SK-N-SH (cell line): ENCODE data around the gene CACUL1. TPM values are rescaled to one million over a fixed set of nuclear protein-coding genes. Genes with fewer than 3 reads are reported as not detected.

ENCODE experiments used
- CTCF ChIA-PET: fragments of 300-600, 350-600 bp; formaldehyde crosslinking; extraction: SDS; loops from one replicate; lab custom pipeline; 2021; lab: Yijun Ruan, JAX
- POLR2A ChIA-PET: fragments of 350-600 bp; sonication (Branson Sonifier 250); formaldehyde crosslinking; extraction: SDS; loops from one replicate; lab custom pipeline; 2020; ENCODE audit warnings: antibody characterized with exemption, inconsistent platforms; lab: Yijun Ruan, JAX
- DNase-seq: peaks from one replicate; pipeline ENCODE4 v3.0.0; 2012
- H2AFZ ChIP-seq: fragments of 200-600 bp; sonication (generic); 2 replicates; pipeline ENCODE4 v1.8.1; 2016; ENCODE audit warnings: antibody characterized with exemption, mild to moderate bottlenecking, low read depth
- H3F3A ChIP-seq: fragments of 200-600 bp; sonication (generic); replicated peaks from 2 replicates; pipeline ENCODE3; 2016; ENCODE audit warnings: antibody characterized with exemption, mild to moderate bottlenecking; ENCODE audit not compliant: insufficient read depth
- H3K27ac ChIP-seq, 2 experiments: fragments of 200-500 bp in 1 of 2; fragments of 200-600 bp in 1 of 2; sonication (Bioruptor generic) in 1 of 2; sonication (generic), shearing (Covaris generic) in 1 of 2; 2 replicates each; pipeline versions ENCODE4 v1.5.1 to v1.6.1; 2014 to 2016; ENCODE audit warnings: low read depth in 2 of 2, inconsistent platforms in 1 of 2, low read length in 1 of 2, mild to moderate bottlenecking in 1 of 2, mixed read lengths in 1 of 2
- H3K27me3 ChIP-seq: fragments of 200-600 bp; sonication (generic), shearing (Covaris generic); 2 replicates; pipeline ENCODE4 v1.6.1; 2016; ENCODE audit warnings: mixed run types; ENCODE audit not compliant: insufficient read depth
- H3K36me3 ChIP-seq, 2 experiments: fragments of 200-500 bp in 1 of 2; fragments of 200-600 bp in 1 of 2; sonication (Bioruptor generic) in 1 of 2; sonication (generic) in 1 of 2; replicated peaks in 1 of 2; 2 replicates each; pipeline versions ENCODE3 to v1.5.1; 2014 to 2016; ENCODE audit warnings: low read length in 1 of 2, mild to moderate bottlenecking in 1 of 2; ENCODE audit not compliant: insufficient read depth in 2 of 2, control insufficient read depth in 1 of 2
- H3K4me1 ChIP-seq, 2 experiments: fragments of 200-500 bp in 1 of 2; fragments of 200-600 bp in 1 of 2; sonication (Bioruptor generic) in 1 of 2; sonication (generic), shearing (Covaris generic) in 1 of 2; 2 replicates each; pipeline versions ENCODE4 v1.5.1 to v1.6.1; 2014 to 2016; ENCODE audit warnings: low read depth in 1 of 2, low read length in 1 of 2, mixed run types in 1 of 2; ENCODE audit not compliant: insufficient read depth in 2 of 2, control insufficient read depth in 1 of 2
- H3K4me2 ChIP-seq: fragments of 200-600 bp; sonication (generic), shearing (Covaris generic); 2 replicates; pipeline ENCODE4 v1.6.1; 2017; ENCODE audit warnings: mixed run types
- H3K4me3 ChIP-seq, 2 experiments: fragments of 200-500 bp in 1 of 2; fragments of 200-600 bp in 1 of 2; sonication (Bioruptor generic) in 1 of 2; sonication (generic), shearing (Covaris generic) in 1 of 2; 2 replicates each; pipeline versions ENCODE4 v1.5.1 to v1.8.1; 2014 to 2016; ENCODE audit warnings: low read depth in 2 of 2, inconsistent platforms in 1 of 2, low read length in 1 of 2, mild to moderate bottlenecking in 1 of 2, mixed read lengths in 1 of 2, moderate library complexity in 1 of 2
- H3K79me2 ChIP-seq: fragments of 200-600 bp; sonication (generic); 2 replicates; pipeline ENCODE4 v1.8.1; 2017; ENCODE audit warnings: mild to moderate bottlenecking; ENCODE audit not compliant: insufficient read depth
- H3K9ac ChIP-seq: fragments of 200-600 bp; sonication (generic); 2 replicates; pipeline ENCODE4 v1.6.1; 2017; ENCODE audit warnings: mixed run types
- H3K9me2 ChIP-seq: fragments of 200-600 bp; sonication (generic); 2 replicates; pipeline ENCODE4 v1.6.1; 2017; ENCODE audit warnings: mixed run types
- H3K9me3 ChIP-seq: fragments of 200-600 bp; sonication (generic); 2 replicates; pipeline ENCODE4 v1.6.1; 2017; ENCODE audit warnings: mixed run types, mild to moderate bottlenecking, moderate library complexity
- H4K20me1 ChIP-seq: fragments of 200-600 bp; sonication (generic); 2 replicates; pipeline ENCODE4 v1.6.1; 2017; ENCODE audit warnings: mild to moderate bottlenecking, mixed run types; ENCODE audit not compliant: insufficient read depth
- CTCF ChIP-seq: fragments of 200-600 bp; sonication (generic); IDR thresholded peaks from 2 replicates; pipeline ENCODE4 v1.6.1; 2017; ENCODE audit warnings: antibody characterized with exemption, mild to moderate bottlenecking, moderate library complexity
- EP300 ChIP-seq, 2 experiments: IDR thresholded peaks; 2 replicates each; pipeline versions ENCODE4 v1.4.0 to v1.6.1; 2012; ENCODE audit warnings: borderline replicate concordance in 1 of 2, low read depth in 1 of 2, low read length in 1 of 2
- EZH2phosphoT487 ChIP-seq: fragments of 200-600 bp; sonication (generic); IDR thresholded peaks from 2 replicates; pipeline ENCODE4 v1.6.1; 2017; ENCODE audit warnings: low read depth, mixed run types, mild to moderate bottlenecking, antibody characterized with exemption, moderate library complexity, borderline replicate concordance
- IRF3 ChIP-seq: fragments of 150-350 bp; IDR thresholded peaks from 2 replicates; pipeline ENCODE4 v1.6.1; 2016; ENCODE audit warnings: mild to moderate bottlenecking, low read depth, low read length
- TEAD4 ChIP-seq: IDR thresholded peaks from 2 replicates; pipeline ENCODE4 v1.4.0; 2012; ENCODE audit warnings: mild to moderate bottlenecking, borderline replicate concordance; ENCODE audit not compliant: insufficient read depth
- ZBTB33 ChIP-seq: IDR thresholded peaks from 2 replicates; pipeline ENCODE4 v1.4.0; 2012; ENCODE audit warnings: low read depth, borderline replicate concordance
- WGBS: methylation state at CpG from one replicate; pipeline ENCODE4 v1.1.6; 2017; ENCODE audit warnings: low lambda C conversion rate; 5-methylcytosine and 5-hydroxymethylcytosine counted together
- polyA plus RNA-seq, 3 experiments: library from polyadenylated mRNA; depleted of rRNA; stranded (reverse); fragments of >200 nt; gene quantifications; 2 replicates each; pipeline ENCODE4 v1.2.3, GENCODE V29; 2012
- TF ChIP-seq, protein P1 (sequence below): IDR thresholded peaks from 2 replicates; pipeline ENCODE4 v1.4.0; 2012; ENCODE audit warnings: low read depth, borderline replicate concordance

Gene CACUL1
- polyA plus RNA-seq, 1 of the 3 experiments (the other 2 are of a cell fraction): 2.6 TPM

DNA sequence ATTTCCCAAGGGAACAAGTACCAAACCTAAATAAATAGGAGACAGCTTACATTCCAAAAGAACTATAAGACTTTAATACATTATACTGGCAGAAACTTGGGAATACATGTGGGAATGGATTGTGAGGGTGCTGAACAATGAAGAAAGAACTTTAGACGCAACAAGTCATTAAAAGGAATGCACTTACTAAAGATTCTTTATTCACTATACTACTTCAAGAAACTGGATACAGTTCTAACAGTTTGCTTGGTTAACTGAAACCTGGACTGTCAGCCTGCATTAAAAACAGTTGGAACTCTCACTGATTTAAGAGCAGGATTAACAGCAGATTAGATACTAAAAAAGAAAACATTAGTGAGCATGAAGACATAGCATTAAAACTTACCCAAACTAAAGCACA lies 12.0 kb downstream of the CACUL1 start:
- no peaks in the 10 kb centered on the region for H3K27me3 ChIP-seq
- no peaks in the 10 kb centered on the region for H3K9me3 ChIP-seq
- H4K20me1 ChIP-seq: peaks cover 82% of the 10 kb centered on the region
- H2AFZ ChIP-seq: no peak overlapping the region
- peaks cover 100% of the 10 kb centered on the region for H3K79me2 ChIP-seq
- peaks cover 7 to 10% of the 10 kb centered on the region in 2 experiments; a peak in 3 of 4 replicates for H3K4me1 ChIP-seq
- DNase-seq: no peak
- peak overlapping the region in 1 of 2 experiments; percentile 36; a peak in 2 of 4 replicates for H3K27ac ChIP-seq
- H3K4me2 ChIP-seq: no peak overlapping the region
- H3F3A ChIP-seq: peaks cover 5% of the 10 kb centered on the region
- 72% methylated on average over 1 of the region's 1 CpG for whole genome bisulfite sequencing
- no peaks in the 10 kb centered on the region for H3K36me3 ChIP-seq
- no peaks in the 10 kb centered on the region for H3K9me2 ChIP-seq
- H3K9ac ChIP-seq: no peak overlapping the region
- H3K4me3 ChIP-seq: no peak overlapping the region
- TF ChIP-seq TEAD4: no peak
- TF ChIP-seq, protein P1, sequence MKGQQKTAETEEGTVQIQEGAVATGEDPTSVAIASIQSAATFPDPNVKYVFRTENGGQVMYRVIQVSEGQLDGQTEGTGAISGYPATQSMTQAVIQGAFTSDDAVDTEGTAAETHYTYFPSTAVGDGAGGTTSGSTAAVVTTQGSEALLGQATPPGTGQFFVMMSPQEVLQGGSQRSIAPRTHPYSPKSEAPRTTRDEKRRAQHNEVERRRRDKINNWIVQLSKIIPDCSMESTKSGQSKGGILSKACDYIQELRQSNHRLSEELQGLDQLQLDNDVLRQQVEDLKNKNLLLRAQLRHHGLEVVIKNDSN: no peak
- TF ChIP-seq IRF3: no peak
- TF ChIP-seq EP300 (IDR thresholded peaks at IDR 0.05; ENCODE audit: borderline replicate concordance in 1 of 2, low read depth in 1 of 2, low read length in 1 of 2): no peak
- TF ChIP-seq CTCF: no peak
- TF ChIP-seq EZH2phosphoT487: no peak
- no peak for TF ChIP-seq ZBTB33
- TF ChIP-seq, all 33 proteins: peak for 0
- POLR2A ChIA-PET: no interaction called here
- CTCF ChIA-PET: interaction anchor here (0.6 to 1.9 kb wide), 4 partner anchors 9 to 175 kb away, joined by 3 to 4 read pairs (median 4); no protein-coding TSS in a partner anchor

DNA sequence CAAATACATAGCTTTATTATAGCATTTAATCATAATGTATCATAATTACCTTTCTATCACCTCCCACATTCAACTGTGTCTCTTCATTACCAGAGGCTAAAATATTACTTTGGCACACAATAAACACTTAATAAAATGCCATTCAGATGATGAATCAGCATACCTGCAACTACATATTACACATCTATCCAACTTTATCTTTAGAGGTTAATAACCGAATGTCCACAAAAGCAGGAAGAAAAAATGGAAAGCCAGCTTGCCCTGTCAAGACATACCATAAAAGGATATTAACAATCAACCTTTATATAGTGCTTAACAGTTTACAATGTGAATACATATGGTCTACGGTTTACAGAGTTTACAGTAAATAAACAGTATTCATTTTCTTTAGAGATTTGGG lies 12.7 kb downstream of the CACUL1 start:
- peaks cover 82% of the 10 kb centered on the region for H4K20me1 ChIP-seq
- no peak for TF ChIP-seq IRF3
- peaks cover 7 to 10% of the 10 kb centered on the region in 2 experiments; a peak in 3 of 4 replicates for H3K4me1 ChIP-seq
- H3K27me3 ChIP-seq: no peaks in the 10 kb centered on the region
- no peak for DNase-seq
- H3K9ac ChIP-seq: no peak overlapping the region
- no peaks in the 10 kb centered on the region for H3K9me2 ChIP-seq
- 88% methylated on average over 2 of the region's 2 CpGs for WGBS
- H3K4me2 ChIP-seq: no peak overlapping the region
- H3K9me3 ChIP-seq: no peaks in the 10 kb centered on the region
- ChIA-PET CTCF (interaction anchor here (1.5 to 1.9 kb wide), 2 partner anchors 10 to 174 kb away, joined by 4 read pairs; no protein-coding TSS in a partner anchor), POLR2A (no interaction called here)
- peaks cover 5% of the 10 kb centered on the region for H3F3A ChIP-seq
- no peak overlapping the region for H3K4me3 ChIP-seq
- peaks cover 100% of the 10 kb centered on the region for H3K79me2 ChIP-seq
- H3K36me3 ChIP-seq: no peaks in the 10 kb centered on the region
- H2AFZ ChIP-seq: no peak overlapping the region
- peak overlapping the region in 1 of 2 experiments; percentile 36; a peak in 1 of 4 replicates for H3K27ac ChIP-seq
